MCF 10A (cell line): ENCODE data around the gene OS9. TPM values are rescaled to one million over a fixed set of nuclear protein-coding genes. Genes with fewer than 3 reads are reported as not detected.

ENCODE experiments used
- BruUV-seq: library from RNA; stranded (reverse); fragments of 400-500 nt; replicated peaks from 2 replicates; lab custom pipeline; 2021; lab: Mats Ljungman, UMichigan
- CTCF ChIA-PET: fragments of 300-600 bp; sonication (Branson Sonifier 250); formaldehyde crosslinking; extraction: SDS; loops from one replicate; lab custom pipeline; 2021; ENCODE audit warnings: antibody characterized with exemption, inconsistent platforms; lab: Yijun Ruan, JAX
- POLR2A ChIA-PET: fragments of 300-600, 350-650 bp; sonication (Branson Sonifier 250); formaldehyde crosslinking; extraction: SDS; loops from one replicate; lab custom pipeline; 2020; ENCODE audit warnings: antibody characterized with exemption, inconsistent platforms; lab: Yijun Ruan, JAX
- DNase-seq: peaks from one replicate; pipeline ENCODE4 v3.0.0-alpha.2; 2018; ENCODE audit not compliant: unreplicated experiment
- H3K27ac Mint-ChIP-seq: one replicate; pipeline ENCODE4 v1.8.0; 2022; ENCODE audit warnings: mild to moderate bottlenecking, low read depth, mixed read lengths; ENCODE audit not compliant: unreplicated experiment
- H3K27me3 Mint-ChIP-seq: one replicate; pipeline ENCODE4 v1.8.0; 2022; ENCODE audit warnings: mixed read lengths; ENCODE audit not compliant: insufficient read depth, unreplicated experiment
- H3K36me3 Mint-ChIP-seq: one replicate; pipeline ENCODE4 v1.8.0; 2022; ENCODE audit warnings: mild to moderate bottlenecking, moderate library complexity, mixed read lengths; ENCODE audit not compliant: insufficient read depth, unreplicated experiment
- H3K4me1 Mint-ChIP-seq: one replicate; pipeline ENCODE4 v1.8.0; 2022; ENCODE audit warnings: mixed read lengths; ENCODE audit not compliant: insufficient read depth, unreplicated experiment
- H3K4me3 Mint-ChIP-seq: one replicate; pipeline ENCODE4 v1.8.0; 2022; ENCODE audit warnings: mild to moderate bottlenecking, moderate library complexity, mixed read lengths; ENCODE audit not compliant: unreplicated experiment
- H3K9me3 Mint-ChIP-seq: one replicate; pipeline ENCODE4 v1.8.0; 2022; ENCODE audit warnings: mixed read lengths; ENCODE audit not compliant: unreplicated experiment
- CTCF ChIP-seq: fragments of 200-600 bp; IDR thresholded peaks from one replicate; pipeline ENCODE4 v1.8.0; 2022; ENCODE audit warnings: antibody characterized with exemption, mild to moderate bottlenecking; ENCODE audit not compliant: unreplicated experiment
- intact Hi-C: fragments of 100-400 bp; cut with micrococcal nuclease; formaldehyde crosslinking; loops from 2 replicates; pipeline ENCODE4 v1.14.1; 2022
- total RNA-seq: library from RNA; stranded (reverse); gene quantifications from 2 replicates; pipeline ENCODE4 v1.2.3, GENCODE V29; 2022

Gene OS9
- total RNA-seq, 1 experiment from 2014 or later, result 125 TPM

GRCh38 chr12:57739914-57740538 is 46.1 kb downstream of the OS9 start:
- intact Hi-C loops, result no loop called here
- Mint-ChIP-seq H3K27me3 (peaks cover 55% of the 10 kb centered on the region), H3K9me3 (no peaks in the 10 kb centered on the region), H3K4me1 (peaks cover 11% of the 10 kb centered on the region), H3K27ac (no peak overlapping the region), H3K4me3 (no peak overlapping the region), H3K36me3 (peaks cover 10% of the 10 kb centered on the region)
- ChIA-PET CTCF (interaction anchor here (1.2 kb wide), 1 partner anchor 157 kb away, joined by 4 read pairs; no protein-coding TSS in a partner anchor), POLR2A (interaction anchor here (1.6 kb wide), 1 partner anchor 14 kb away, joined by 4 read pairs; no protein-coding TSS in a partner anchor)
- DNase-seq, result no peak
- TF ChIP-seq CTCF, result no peak
- no TSS peak for BruUV-seq

- H3K4me3 Mint-ChIP-seq, result no peak overlapping the region
- ChIA-PET POLR2A (interaction anchor here (0.6 to 1.8 kb wide), 3 partner anchors 15 to 174 kb away, joined by 4 read pairs; no protein-coding TSS in a partner anchor), CTCF (interaction anchor here (0.6 to 1.6 kb wide), 3 partner anchors 15 to 270 kb away, joined by 3 to 11 read pairs (median 4); no protein-coding TSS in a partner anchor)
- intact Hi-C loops, result no loop called here
- no peaks in the 10 kb centered on the region for H3K9me3 Mint-ChIP-seq
- no peak overlapping the region for H3K27ac Mint-ChIP-seq
- no peak for TF ChIP-seq CTCF
- no peak for DNase-seq
- BruUV-seq, result no TSS peak
- H3K36me3 Mint-ChIP-seq, result peaks cover 10% of the 10 kb centered on the region
- H3K4me1 Mint-ChIP-seq, result peaks cover 14% of the 10 kb centered on the region
- H3K27me3 Mint-ChIP-seq, result peaks cover 47% of the 10 kb centered on the region
These were observed 46.9 kb downstream of the OS9 start for GRCh38 chr12:57740656-57741412.

- POLR2A ChIA-PET, result interaction anchor here (1.6 to 1.8 kb wide), 2 partner anchors 15 to 47 kb away, joined by 4 read pairs; no protein-coding TSS in a partner anchor
- no peak overlapping the region for H3K4me3 Mint-ChIP-seq
- peaks cover 15% of the 10 kb centered on the region for H3K36me3 Mint-ChIP-seq
- H3K27me3 Mint-ChIP-seq, result peaks cover 42% of the 10 kb centered on the region
- no peak overlapping the region for H3K27ac Mint-ChIP-seq
- CTCF ChIA-PET, result interaction anchor here (0.6 to 1.6 kb wide), 4 partner anchors 10 to 270 kb away, joined by 3 to 11 read pairs (median 4); no protein-coding TSS in a partner anchor
- peaks cover 17% of the 10 kb centered on the region for H3K4me1 Mint-ChIP-seq
- no peak for TF ChIP-seq CTCF
- no peaks in the 10 kb centered on the region for H3K9me3 Mint-ChIP-seq
- intact Hi-C loops, result no loop called here
- no peak for DNase-seq
- no TSS peak for BruUV-seq
These were observed 47.5 kb downstream of the OS9 start for GRCh38 chr12:57741413-57741789.
